MM.1S (cell line): Measurements from ENCODE around the gene LRRC8D.
"Not testable (repeated sequence)": the region's sequence is repeated elsewhere in the genome, so short reads cannot be mapped to it uniquely, and the experiment has no call there.

Source experiments
- DNase-seq: peaks from one replicate; pipeline ENCODE4 v3.0.0-alpha.2; 2015
- H2AFZ ChIP-seq: fragments of 300-600 bp; sonication (generic); 2 replicates; pipeline ENCODE4 v1.6.0; 2016; ENCODE audit warnings: antibody characterized with exemption, low read length
- H3F3A ChIP-seq: fragments of 300-600 bp; sonication (generic); 2 replicates; pipeline ENCODE4 v1.6.1; 2016; ENCODE audit warnings: mild to moderate bottlenecking, antibody characterized with exemption, low read length, moderate library complexity, mixed read lengths; ENCODE audit not compliant: insufficient read depth
- H3K27ac ChIP-seq: fragments of 300-600 bp; sonication (generic); 2 replicates; pipeline ENCODE4 v1.5.1; 2016; ENCODE audit warnings: mild to moderate bottlenecking, low read length
- H3K27me3 ChIP-seq: fragments of 300-600 bp; sonication (generic); replicated peaks from 2 replicates; pipeline ENCODE4 v1.6.0; 2016; ENCODE audit warnings: low read length; ENCODE audit not compliant: insufficient read depth
- H3K36me3 ChIP-seq: fragments of 300-600 bp; sonication (generic); replicated peaks from 2 replicates; pipeline ENCODE4 v1.6.1; 2016; ENCODE audit warnings: mild to moderate bottlenecking, low read length, mixed read lengths; ENCODE audit not compliant: insufficient read depth
- H3K4me1 ChIP-seq: fragments of 300-600 bp; sonication (generic); 2 replicates; pipeline ENCODE4 v1.6.1; 2016; ENCODE audit warnings: low read length, mixed read lengths
- H3K4me2 ChIP-seq: fragments of 300-600 bp; sonication (generic); 2 replicates; pipeline ENCODE4 v1.6.0; 2016; ENCODE audit warnings: low read depth, low read length
- H3K4me3 ChIP-seq: fragments of 300-600 bp; sonication (generic); 2 replicates; pipeline ENCODE4 v1.5.1; 2016; ENCODE audit warnings: low read length, mixed read lengths
- H3K79me2 ChIP-seq: fragments of 300-600 bp; sonication (generic); 2 replicates; pipeline ENCODE4 v1.6.1; 2016; ENCODE audit warnings: mixed run types, low read length, mixed read lengths
- H3K9ac ChIP-seq: fragments of 300-600 bp; sonication (generic); 2 replicates; pipeline ENCODE4 v1.6.1; 2016; ENCODE audit warnings: low read length, mixed read lengths
- H3K9me2 ChIP-seq: fragments of 300-600 bp; sonication (generic); replicated peaks from 2 replicates; pipeline ENCODE4 v1.6.1; 2016; ENCODE audit warnings: mild to moderate bottlenecking, low read length, mixed read lengths; ENCODE audit not compliant: insufficient read depth
- H3K9me3 ChIP-seq: fragments of 300-600 bp; sonication (generic); replicated peaks from 2 replicates; pipeline ENCODE4 v1.6.1; 2016; ENCODE audit warnings: mild to moderate bottlenecking, low read length, mixed read lengths; ENCODE audit not compliant: insufficient read depth
- H4K20me1 ChIP-seq: fragments of 300-600 bp; sonication (generic); 2 replicates; pipeline ENCODE4 v1.6.1; 2016; ENCODE audit warnings: mild to moderate bottlenecking, low read length, moderate library complexity, mixed read lengths; ENCODE audit not compliant: insufficient read depth
- EZH2 ChIP-seq: fragments of 300-600 bp; sonication (generic); optimal IDR thresholded peaks from 2 replicates; pipeline ENCODE3; 2017; ENCODE audit warnings: low read depth, mild to moderate bottlenecking, antibody characterized with exemption, low read length, mixed read lengths
- EZH2phosphoT487 ChIP-seq: fragments of 300-600 bp; sonication (generic); IDR thresholded peaks from 2 replicates; pipeline ENCODE4 v1.6.1; 2018; ENCODE audit warnings: antibody characterized with exemption, low read length
- TF ChIP-seq, protein P1 (sequence below): fragments of 300-600 bp; sonication (generic); IDR thresholded peaks from 2 replicates; pipeline ENCODE4 v1.5.1; 2016; ENCODE audit warnings: antibody characterized with exemption, low read length, mixed read lengths

The LRRC8D gene

DNA sequence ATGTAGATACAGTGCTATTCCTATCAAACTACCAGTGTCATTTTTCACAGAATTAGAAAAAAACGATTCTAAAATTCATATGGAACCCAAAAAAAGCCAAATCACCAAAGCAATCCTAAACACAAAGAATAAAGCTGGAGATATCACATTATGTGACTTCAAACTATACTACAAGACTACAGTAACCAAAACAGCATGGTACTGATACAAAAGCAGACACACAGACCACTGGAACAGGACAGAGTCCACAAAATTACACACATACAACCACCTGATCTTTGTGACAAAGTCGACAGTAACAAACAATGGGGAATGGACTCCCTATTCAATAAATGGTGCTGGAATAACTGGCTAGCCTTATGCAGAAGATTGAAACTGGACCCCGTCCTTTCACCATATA, 102.7 kb downstream of the LRRC8D start:
- Histone ChIP-seq H3K4me1 (no peaks in the 10 kb centered on the region), H3K79me2 (no peaks in the 10 kb centered on the region), H3K4me2 (no peak overlapping the region), H4K20me1 (no peaks in the 10 kb centered on the region), H3K36me3 (no peaks in the 10 kb centered on the region), H3K9ac (no peak overlapping the region), H3F3A (no peaks in the 10 kb centered on the region), H3K27me3 (no peaks in the 10 kb centered on the region), H3K4me3 (no peak overlapping the region), H3K9me2 (no peaks in the 10 kb centered on the region), H3K9me3 (no peaks in the 10 kb centered on the region), H2AFZ (no peak overlapping the region), H3K27ac (no peak overlapping the region)
- DNase-seq = no peak
- TF ChIP-seq EZH2 = no peak

DNA sequence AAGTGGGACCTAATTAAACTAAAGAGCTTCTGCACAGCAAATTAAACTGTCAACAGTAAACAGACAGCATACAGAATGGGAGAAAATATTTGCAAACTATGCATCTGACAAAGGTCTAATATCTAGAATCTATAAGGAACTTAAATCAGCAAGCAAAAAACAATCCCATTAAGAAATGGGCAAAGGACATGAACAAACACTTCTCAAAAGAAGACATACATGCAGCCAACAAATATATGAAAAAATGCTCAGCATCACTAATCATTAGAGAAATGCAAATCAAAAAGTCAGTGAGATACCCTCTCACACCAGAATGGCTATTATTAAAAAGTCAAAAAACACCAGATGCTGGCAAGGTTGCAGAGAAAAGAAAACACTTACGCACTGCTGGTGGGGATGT, 103.2 kb downstream of the LRRC8D start:
- not testable (repeated sequence) for H2AFZ ChIP-seq, H3K4me2 ChIP-seq, H3K27me3 ChIP-seq, H3K9ac ChIP-seq, H4K20me1 ChIP-seq, DNase-seq, H3K79me2 ChIP-seq, H3K9me3 ChIP-seq, H3K4me3 ChIP-seq, H3K27ac ChIP-seq, H3K9me2 ChIP-seq, H3K36me3 ChIP-seq, H3K4me1 ChIP-seq, H3F3A ChIP-seq

DNA sequence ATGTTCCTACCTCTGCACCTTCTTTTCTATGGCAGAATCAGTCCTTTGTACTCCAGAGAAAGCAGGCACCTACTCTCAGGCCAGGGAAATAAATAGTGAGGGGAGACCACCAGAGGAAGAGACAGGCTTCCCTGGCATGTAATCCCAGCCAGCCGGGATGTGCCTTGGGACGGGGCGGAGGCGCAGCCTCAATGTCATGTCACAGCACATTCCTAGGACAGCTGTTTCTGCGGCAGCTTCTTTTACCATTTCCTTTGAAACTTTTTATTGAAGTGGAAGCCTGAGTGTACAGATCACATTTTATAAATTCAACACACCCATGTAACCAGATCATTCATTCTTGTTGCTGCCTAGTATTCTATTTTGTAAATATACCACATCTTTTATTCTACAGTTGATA, 106.2 kb downstream of the LRRC8D start:
- Histone ChIP-seq H3K9ac (no peak overlapping the region), H3K4me1 (no peaks in the 10 kb centered on the region), H2AFZ (no peak overlapping the region), H3K27ac (no peak overlapping the region), H3K27me3 (no peaks in the 10 kb centered on the region), H3K4me3 (no peak overlapping the region), H3K79me2 (no peaks in the 10 kb centered on the region), H3F3A (no peaks in the 10 kb centered on the region), H4K20me1 (no peaks in the 10 kb centered on the region), H3K4me2 (no peak overlapping the region), H3K9me2 (no peaks in the 10 kb centered on the region), H3K9me3 (no peaks in the 10 kb centered on the region), H3K36me3 (no peaks in the 10 kb centered on the region)
- DNase-seq = no peak
- TF ChIP-seq, protein P1, sequence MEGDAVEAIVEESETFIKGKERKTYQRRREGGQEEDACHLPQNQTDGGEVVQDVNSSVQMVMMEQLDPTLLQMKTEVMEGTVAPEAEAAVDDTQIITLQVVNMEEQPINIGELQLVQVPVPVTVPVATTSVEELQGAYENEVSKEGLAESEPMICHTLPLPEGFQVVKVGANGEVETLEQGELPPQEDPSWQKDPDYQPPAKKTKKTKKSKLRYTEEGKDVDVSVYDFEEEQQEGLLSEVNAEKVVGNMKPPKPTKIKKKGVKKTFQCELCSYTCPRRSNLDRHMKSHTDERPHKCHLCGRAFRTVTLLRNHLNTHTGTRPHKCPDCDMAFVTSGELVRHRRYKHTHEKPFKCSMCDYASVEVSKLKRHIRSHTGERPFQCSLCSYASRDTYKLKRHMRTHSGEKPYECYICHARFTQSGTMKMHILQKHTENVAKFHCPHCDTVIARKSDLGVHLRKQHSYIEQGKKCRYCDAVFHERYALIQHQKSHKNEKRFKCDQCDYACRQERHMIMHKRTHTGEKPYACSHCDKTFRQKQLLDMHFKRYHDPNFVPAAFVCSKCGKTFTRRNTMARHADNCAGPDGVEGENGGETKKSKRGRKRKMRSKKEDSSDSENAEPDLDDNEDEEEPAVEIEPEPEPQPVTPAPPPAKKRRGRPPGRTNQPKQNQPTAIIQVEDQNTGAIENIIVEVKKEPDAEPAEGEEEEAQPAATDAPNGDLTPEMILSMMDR = no peak
- TF ChIP-seq EZH2phosphoT487 = no peak
- TF ChIP-seq EZH2 = no peak

DNA sequence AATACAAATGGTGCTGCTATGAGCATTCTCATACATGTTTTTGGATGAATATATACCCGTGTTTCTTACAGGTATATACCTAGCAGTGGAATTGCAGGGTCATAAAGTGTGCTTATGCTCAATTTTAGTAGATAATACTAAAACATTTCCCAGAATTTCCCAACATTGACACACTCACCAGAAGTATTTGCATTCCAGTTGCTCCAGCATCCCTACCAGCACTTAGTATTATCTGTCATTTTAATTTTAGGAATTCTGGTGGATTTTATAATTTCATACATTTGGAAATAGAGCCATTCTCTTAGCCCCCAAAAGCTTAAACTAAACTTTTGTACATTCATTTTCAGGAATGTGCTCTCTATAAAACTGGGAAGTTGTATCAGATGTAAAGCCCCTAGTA, 106.6 kb downstream of the LRRC8D start:
- H3K27me3 ChIP-seq = no peaks in the 10 kb centered on the region
- H4K20me1 ChIP-seq = no peaks in the 10 kb centered on the region
- H3K4me3 ChIP-seq = no peak overlapping the region
- H2AFZ ChIP-seq = no peak overlapping the region
- no peaks in the 10 kb centered on the region for H3K4me1 ChIP-seq
- no peak overlapping the region for H3K27ac ChIP-seq
- no peaks in the 10 kb centered on the region for H3K9me2 ChIP-seq
- no peak for TF ChIP-seq EZH2
- TF ChIP-seq, protein P1 = no peak
- TF ChIP-seq EZH2phosphoT487 = no peak
- no peaks in the 10 kb centered on the region for H3K79me2 ChIP-seq
- no peak overlapping the region for H3K9ac ChIP-seq
- DNase-seq = no peak
- H3K4me2 ChIP-seq = no peak overlapping the region
- H3K36me3 ChIP-seq = no peaks in the 10 kb centered on the region
- no peaks in the 10 kb centered on the region for H3F3A ChIP-seq
- no peaks in the 10 kb centered on the region for H3K9me3 ChIP-seq
